Measurements from ENCODE around the gene SNX11. TPM values are rescaled to one million over a fixed set of nuclear protein-coding genes. Genes with fewer than 3 reads are reported as not detected.

SNX11 gene
- total RNA-seq, 2 donors from 2014 or later, result 15.4 to 24.5 TPM

DNA sequence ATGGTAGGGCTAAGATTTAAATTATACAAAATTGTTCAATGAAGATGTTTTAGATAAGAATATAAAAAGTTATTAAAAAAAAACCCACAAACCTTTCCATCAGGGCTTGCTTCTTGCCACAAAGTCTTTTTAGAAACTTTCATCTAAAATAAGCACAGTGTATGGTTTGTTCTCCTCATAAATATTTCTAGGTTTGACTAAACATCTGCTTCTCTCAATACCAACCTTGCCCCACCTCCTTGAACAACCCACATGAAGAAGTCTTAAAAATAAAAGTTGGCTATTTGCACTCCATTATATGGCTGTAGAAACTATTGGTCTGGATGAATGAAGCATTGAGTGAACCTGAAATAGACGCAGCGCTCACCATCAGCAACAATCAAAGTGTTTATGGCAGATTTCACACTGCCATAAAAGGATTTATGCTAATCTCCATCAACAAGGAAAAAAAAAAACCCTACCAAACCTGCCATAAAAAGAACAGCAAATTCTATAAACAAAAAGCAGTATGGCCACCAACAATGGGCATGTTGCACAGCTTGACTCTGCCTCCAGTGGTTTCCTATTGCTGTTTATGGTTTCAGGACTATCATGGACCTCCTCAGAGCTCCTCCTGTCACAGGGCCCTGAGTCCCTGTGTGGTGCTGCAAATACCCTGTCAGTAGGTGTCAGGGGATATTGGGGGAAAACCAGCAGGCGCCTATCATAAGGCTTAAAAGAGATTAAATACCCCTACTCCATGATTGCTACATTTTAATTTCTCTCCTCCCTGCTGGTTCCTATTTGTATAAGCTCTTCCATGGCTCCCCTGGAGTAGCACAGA lies 37.6 kb downstream of the SNX11 start:
- Mint-ChIP-seq H3K27ac (no peak overlapping the region), H3K9me3 (no peaks in the 10 kb centered on the region), H3K36me3 (no peaks in the 10 kb centered on the region)
- DNase-seq (ENCODE audit: low spot score in 2 of 2) (no peak), ATAC-seq (no peak)

DNA sequence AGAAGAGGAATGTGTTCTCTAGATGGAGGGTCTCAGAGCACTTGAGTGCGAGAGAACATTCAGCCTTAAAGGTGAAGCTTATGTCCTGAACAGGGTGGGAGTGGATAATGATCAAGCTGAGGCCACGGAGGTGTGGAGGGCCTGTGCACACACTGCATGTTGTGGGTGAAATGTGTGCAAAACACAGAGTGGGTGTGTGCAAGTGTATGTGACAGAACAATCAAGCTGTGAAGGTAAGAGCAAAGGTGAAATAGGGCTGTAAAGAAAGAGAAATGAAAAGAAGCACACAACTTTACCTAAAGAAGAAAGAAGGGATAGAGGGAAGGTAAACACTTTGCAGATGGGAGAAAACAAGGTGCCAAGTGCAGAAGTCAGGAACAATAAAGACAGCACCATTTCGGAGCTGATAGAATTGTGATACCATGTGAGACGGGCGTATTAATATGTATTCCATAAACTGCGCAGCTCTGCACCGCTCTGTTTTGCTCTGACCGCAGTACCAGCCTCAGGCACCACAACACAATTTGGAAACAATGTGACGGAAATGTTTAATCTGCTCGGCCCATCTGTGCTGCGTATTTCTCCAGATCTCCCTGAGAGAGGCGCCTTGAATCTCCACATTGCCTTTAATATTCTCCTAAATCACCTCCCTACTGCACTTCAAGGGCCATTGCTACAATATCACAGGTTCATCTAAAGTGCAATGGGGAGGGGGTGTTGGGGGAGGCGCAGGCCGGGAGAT lies 40.6 kb downstream of the SNX11 start:
- H3K36me3 Mint-ChIP-seq, result peaks cover 0 to 5% of the 10 kb centered on the region in 2 donors
- ATAC-seq (no peak), DNase-seq (ENCODE audit: low spot score in 2 of 2) (no peak)
- no peak overlapping the region for H3K27ac Mint-ChIP-seq
- H3K9me3 Mint-ChIP-seq, result no peaks in the 10 kb centered on the region

DNA sequence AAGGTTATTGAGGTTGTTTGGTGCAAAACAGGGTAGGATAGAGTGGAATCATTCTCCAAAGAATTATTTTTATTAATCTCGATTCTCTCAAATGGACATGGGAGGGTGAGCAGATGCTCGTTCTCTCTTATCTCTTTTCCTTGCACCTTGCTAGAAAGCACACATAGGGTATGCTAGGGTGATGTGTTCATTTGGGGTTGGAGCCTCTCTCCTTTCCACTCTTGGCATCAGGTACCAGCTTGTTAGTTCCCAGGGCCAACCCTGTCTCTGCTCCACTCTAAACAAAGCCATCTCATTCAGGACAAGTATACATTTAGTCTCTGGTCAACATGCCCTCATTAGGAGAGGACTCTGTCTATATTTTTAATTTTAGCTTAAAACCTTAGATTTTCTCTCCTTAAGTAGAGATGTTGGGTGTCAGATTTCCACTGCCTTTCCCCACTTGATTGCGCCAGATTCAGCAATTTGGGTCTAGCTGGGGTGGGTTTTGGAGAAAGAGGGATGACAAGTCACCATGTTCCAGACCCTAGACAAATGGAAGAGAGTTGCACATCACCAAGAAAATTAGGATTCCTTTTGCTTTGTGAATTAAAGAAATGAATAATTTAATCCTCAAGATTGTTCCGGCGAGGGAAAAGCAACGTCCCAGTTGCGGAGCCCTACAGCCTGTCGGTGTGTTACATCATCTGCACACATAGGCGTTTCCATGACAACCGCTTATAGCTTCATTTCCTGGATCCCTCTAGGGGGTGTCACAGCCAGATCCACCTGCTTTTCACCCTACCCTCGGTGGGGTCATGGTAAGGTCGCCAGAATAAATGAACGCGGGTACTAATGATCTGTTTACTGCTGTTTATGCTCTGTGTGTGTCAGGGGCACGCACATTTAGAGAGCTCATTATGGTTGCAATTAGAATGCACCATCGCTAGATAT lies 41.6 kb downstream of the SNX11 start:
- H3K27ac Mint-ChIP-seq, result no peak overlapping the region
- no peaks in the 10 kb centered on the region for H3K9me3 Mint-ChIP-seq
- peaks cover 0 to 5% of the 10 kb centered on the region in 2 donors for H3K36me3 Mint-ChIP-seq
- DNase-seq (ENCODE audit: low spot score in 2 of 2), result no peak
- no peak for ATAC-seq

DNA sequence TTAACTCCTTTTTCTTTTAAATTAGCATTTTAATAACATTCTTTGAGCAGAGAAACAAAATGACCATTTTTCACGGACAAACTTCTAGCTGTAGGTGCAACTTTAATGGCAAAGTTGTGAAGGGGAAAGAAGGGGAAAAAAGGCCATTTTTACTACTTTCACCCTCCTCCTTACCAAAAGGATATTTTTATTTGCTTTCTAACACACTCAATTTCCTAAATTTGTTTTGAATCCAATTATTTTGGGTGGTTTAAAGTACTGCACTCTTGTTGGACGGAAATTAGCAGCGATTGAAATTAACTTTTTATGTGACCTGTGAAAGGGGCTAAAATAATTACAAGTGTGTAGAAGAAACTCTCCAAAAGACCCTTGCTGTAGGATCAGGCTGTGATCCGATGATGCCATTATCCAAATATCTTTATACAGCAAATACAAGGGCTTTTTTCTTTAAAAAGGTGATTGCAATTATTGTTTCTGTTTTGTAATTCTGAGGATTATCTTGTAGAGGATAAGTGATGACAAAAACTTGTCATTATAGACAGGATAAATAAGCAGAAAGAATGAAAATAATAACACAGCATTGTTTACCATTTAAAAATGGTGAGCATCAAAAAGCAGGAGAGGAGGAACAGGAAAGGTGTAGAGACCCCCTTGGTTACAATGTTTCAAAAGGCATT lies 42.4 kb downstream of the SNX11 start:
- no peak for DNase-seq (ENCODE audit: low spot score in 2 of 2)
- H3K9me3 Mint-ChIP-seq, result no peaks in the 10 kb centered on the region

DNA sequence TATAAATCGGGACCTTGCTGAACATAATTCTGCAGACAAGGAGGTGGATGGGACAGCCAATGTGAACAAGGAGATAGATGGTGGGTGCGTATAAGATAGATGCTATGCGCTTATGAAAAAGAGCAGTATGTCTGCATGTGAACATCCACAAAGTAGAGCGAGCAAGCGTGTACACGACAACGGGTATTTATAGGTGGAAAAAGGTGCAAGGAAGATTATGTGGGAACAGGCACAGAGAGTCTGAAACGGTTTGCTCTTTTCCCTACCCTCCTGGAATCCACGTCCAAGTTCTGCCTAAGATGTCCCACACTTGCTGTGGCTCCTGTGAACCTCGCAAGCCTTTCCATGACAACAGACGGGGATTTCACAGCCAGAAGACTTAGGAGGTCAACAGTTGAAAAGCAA lies 43.0 kb downstream of the SNX11 start:
- Mint-ChIP-seq H3K27ac (peak overlapping the region in 1 of 2 donors; percentile 69), H3K36me3 (peaks cover 0 to 5% of the 10 kb centered on the region in 2 donors), H3K9me3 (no peaks in the 10 kb centered on the region)
- ATAC-seq (no peak), DNase-seq (ENCODE audit: low spot score in 2 of 2) (no peak)

More for the DNA sequence above, 42.4 kb downstream of the SNX11 start:
- Mint-ChIP-seq H3K36me3 (peaks cover 0 to 5% of the 10 kb centered on the region in 2 donors), H3K27ac (no peak overlapping the region)
- no peak for ATAC-seq

DNA sequence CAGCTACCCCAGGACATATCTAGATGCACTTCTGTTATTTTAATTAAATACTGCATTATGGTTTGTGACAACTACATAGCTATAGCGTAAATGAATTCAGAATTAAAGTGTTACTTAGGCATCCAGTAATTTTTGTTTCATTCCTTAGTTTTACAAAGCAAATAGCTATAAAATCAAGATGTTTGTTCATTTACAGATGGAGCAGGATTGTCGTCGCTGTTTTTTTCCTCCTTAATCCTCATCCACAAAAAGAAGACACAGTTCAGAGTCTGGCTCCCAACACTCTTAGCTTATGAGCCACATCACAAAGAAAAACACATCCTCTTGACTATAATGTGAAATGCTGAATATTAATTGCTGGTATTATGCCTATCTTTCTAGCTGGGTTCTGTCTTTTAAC lies 43.7 kb downstream of the SNX11 start:
- no peak overlapping the region for H3K27ac Mint-ChIP-seq
- no peaks in the 10 kb centered on the region for H3K9me3 Mint-ChIP-seq
- no peak for ATAC-seq
- H3K36me3 Mint-ChIP-seq, result peaks cover 0 to 5% of the 10 kb centered on the region in 2 donors
- DNase-seq (ENCODE audit: low spot score in 2 of 2), result no peak

DNA sequence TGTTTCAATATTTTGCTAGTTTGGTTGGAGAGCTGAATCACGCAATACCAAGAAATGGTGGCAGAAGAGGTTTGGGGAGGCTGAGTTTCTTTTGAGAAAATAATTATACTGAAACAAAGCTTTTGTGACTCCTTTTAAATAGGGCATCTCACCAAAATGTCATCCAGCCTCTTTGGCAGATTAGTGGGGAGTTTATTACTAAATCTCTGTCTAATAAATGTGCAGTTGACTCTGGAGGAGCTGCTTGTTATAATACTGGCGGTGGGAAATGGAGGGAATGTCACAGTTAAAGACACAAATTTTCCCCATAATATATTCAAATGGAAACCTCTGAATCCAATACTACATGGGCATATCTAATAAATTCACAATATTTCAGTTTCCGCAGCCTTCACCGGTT lies 44.7 kb downstream of the SNX11 start:
- Mint-ChIP-seq H3K9me3 (no peaks in the 10 kb centered on the region), H3K36me3 (peaks cover 0 to 5% of the 10 kb centered on the region in 2 donors), H3K27ac (no peak overlapping the region)
- DNase-seq (ENCODE audit: low spot score in 2 of 2), result no peak
- no peak for ATAC-seq

DNA sequence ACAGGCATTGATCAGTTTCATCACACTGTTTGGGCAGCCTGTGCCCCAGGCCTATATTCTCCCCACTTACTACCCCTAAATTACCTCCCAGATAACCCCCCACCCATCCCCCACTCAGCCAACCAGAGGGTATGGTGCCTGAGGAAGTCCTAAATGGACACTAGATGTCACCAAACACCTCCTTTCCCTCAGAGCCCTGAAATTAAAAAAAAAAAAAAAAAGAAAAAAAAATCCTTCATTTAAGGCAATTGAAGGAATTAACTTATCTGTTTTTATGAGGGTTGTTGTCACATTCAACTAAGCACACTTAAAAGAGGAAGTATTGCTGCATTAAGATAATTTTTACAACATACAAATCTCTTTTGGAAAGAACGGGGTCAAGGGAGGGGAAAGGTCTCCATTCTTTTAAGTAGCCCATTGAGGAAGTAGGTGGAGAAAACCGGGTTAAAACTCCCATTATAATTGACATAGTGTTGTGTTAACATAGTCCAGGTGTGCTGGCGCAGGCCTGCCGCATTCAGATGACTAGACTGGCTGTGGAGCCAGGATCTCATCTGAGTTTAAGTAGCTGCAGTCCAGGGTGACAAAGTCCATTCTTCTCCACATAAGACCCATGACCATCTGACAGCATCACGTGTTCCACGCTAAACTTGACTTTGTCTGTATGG lies 46.3 kb downstream of the SNX11 start:
- Mint-ChIP-seq H3K36me3 (peaks cover 0 to 5% of the 10 kb centered on the region in 2 donors), H3K9me3 (no peaks in the 10 kb centered on the region), H3K27ac (no peak overlapping the region)
- DNase-seq (ENCODE audit: low spot score in 2 of 2) (no peak), ATAC-seq (peak in 1 of 2 donors; percentile 34)

DNA sequence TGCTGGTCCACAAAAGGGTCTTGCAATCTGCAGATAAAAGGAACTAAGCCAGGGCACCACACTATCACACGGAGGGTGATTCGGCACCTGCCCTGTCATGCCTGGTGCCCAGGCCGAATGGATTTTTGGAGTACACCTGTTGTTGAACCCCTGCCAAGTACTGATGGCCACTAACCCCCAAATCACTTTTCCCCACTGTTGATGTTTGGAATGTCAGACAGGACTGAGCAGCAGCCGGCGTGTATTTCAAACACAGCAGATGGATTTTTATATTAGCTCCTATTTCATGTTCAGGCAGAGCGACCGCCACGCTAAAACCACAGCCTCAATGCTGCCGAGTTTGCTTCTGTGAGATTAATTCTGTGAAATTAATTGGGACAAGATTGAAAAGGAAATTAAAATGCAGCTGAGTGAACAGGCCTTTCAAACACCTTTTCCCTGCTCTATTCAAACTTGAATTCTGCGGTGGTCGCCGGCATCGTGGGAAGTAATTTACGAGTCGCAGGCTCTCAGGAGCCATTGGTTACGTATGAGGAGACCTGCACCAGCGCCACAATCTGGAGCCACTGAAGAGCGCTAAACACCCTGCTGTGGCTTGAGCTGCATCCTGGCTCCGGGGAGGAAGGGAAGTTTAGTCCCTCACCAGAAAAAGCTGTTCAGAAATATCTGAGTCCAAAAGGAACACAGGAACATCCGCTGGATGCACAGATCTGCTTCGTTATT lies 48.5 kb downstream of the SNX11 start:
- Mint-ChIP-seq H3K36me3 (no peaks in the 10 kb centered on the region), H3K27ac (peak overlapping the region in 1 of 2 donors; percentile 7)

DNA sequence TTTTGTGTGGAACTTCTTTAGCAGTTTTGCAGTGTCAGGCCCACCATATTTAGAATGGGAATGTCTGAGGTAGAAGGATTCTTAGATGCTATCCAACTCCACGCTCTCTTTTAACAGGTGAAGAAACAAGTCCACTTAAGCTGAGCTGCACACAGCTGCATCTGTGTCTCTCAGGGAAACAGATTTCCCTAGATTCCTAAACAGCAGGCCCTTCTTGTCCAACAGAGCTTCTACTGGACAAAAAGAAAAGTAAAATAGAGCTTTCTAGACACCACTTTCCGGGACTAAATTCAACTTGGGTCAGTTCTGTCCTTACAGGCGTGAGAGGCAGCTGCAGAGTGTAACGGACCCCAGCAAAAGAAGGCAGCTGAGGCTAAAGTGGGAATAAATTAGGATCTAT lies 51.7 kb downstream of the SNX11 start:
- no peaks in the 10 kb centered on the region for H3K36me3 Mint-ChIP-seq
- DNase-seq (ENCODE audit: low spot score in 2 of 2) (no peak), ATAC-seq (no peak)

More for the DNA sequence above, 48.5 kb downstream of the SNX11 start:
- ATAC-seq (no peak), DNase-seq (ENCODE audit: low spot score in 2 of 2) (no peak)
- H3K9me3 Mint-ChIP-seq, result no peaks in the 10 kb centered on the region

DNA sequence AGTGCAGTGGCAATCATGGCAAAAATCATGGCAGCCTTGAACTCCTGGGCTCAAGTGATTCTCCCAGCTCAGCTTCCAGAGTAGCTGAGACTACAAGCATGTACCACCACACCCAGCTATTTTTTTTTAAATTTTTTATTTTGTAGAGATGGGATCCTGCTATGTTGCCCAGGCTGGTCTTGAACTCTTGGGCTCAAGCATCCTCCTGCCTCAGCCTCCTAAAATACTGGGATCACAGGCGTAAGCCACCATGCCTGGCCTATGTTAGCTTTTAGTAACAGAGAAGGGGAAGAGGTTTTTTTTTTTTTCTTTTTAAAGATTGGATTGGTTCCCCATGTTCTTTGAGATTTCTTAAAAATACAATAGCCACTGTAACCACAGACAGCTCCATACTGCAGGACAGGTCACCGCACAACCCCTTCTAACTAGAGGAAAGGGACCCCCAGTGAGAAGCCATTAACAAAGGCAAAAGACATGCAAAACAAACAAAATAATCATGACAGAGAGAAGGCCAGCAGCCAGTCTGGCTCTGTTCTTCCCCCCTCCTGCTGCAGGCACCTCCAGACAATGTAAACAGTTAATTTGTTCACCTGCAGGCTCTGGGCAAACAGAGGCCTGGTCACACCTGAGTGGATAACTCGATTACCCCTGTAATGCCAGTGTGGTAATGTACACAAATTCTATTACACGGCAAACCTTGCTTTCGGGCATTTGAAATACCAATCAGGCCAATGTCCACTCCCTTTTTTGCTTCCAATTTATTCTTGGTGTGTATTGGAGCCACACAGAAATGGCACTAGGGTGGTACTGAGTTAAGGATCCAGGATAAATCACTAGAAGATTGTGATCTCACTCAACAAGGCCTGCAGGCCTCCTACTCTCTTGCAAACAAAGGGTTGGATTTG lies 52.9 kb downstream of the SNX11 start:
- peak overlapping the region in 1 of 2 donors; percentile 36 for H3K27ac Mint-ChIP-seq
- no peaks in the 10 kb centered on the region for H3K36me3 Mint-ChIP-seq
- DNase-seq (ENCODE audit: low spot score in 2 of 2) (no peak), ATAC-seq (no peak)
- no peaks in the 10 kb centered on the region for H3K9me3 Mint-ChIP-seq

More for the DNA sequence above, 51.7 kb downstream of the SNX11 start:
- Mint-ChIP-seq H3K27ac (no peak overlapping the region), H3K9me3 (no peaks in the 10 kb centered on the region)

DNA sequence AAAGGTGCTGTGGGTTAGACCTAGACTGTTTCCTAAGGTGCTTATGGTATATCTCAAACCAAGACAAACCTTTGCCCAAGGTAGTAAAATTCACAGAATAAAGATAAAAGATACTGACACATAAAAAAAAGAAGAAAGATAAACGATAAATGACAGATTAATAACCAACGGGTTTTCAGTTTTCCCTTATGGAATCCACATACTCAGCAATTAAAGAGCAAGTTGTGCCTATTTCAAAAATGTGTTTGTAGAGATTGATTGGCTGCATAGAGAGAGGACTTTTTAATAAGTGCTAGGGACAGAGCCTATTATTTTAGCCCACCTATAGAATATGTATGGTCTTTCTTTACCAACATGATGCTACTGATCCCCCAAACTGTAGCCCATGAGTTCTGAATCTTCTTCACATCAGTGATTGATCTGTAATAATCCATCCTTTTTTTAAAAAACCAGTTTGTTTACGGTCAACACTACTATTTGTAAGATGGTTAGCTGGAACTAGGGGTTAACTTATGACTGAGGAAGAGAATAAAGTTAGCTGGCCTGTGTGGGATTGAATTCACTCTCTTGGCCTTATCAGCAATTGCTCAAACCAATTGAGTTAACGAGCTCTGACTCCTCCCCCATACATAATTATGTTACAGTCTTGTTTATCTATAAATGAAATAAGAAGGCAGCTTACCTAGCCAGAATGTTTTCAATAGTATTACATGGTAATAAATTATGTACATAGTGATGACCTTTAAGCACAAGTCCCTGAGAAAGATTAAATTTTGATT lies 53.8 kb downstream of the SNX11 start:
- no peak overlapping the region for H3K27ac Mint-ChIP-seq
- no peaks in the 10 kb centered on the region for H3K36me3 Mint-ChIP-seq
- DNase-seq (ENCODE audit: low spot score in 2 of 2) (no peak), ATAC-seq (no peak)
- no peaks in the 10 kb centered on the region for H3K9me3 Mint-ChIP-seq

DNA sequence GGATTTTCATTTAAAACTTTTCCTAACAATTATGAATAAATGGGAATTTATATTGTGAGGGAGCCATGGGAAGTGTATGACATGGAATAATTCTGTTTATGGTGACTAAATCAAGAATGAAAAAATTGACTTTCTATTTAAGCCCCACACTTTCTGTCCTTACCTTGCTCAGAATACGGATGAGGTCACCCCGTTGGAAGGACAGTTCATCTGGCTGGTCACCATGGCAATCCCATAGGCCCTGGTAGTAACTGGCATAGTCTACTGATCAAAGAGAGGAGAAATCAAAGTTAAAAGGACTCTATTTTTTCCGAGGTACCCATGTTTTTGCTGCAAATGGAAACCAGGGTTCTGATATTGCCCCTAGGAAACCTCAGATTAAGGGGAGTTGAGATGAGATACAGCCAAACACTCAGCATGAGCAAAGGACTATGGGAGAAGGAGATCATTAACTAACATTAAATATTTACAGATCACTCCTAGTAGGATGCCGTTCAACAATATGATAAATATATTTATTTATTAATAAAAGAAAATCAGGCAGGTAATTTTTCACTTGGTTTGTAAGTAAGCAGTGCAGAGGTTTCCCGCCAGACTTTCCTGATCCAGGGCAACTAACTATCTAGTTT lies 54.9 kb downstream of the SNX11 start:
- ATAC-seq, result no peak
- no peak for DNase-seq (ENCODE audit: low spot score in 2 of 2)
- peak overlapping the region in 1 of 2 donors; percentile 36 for H3K27ac Mint-ChIP-seq
- H3K36me3 Mint-ChIP-seq, result no peaks in the 10 kb centered on the region
- H3K9me3 Mint-ChIP-seq, result no peaks in the 10 kb centered on the region
